ENCODE results near the gene MAVS. TPM values are rescaled to one million over a fixed set of nuclear protein-coding genes. Genes with fewer than 3 reads are reported as not detected.

Gene MAVS
- total and polyA plus RNA-seq, 2 experiments from 2014 or later, result 15.6 to 24.7 TPM

DNA sequence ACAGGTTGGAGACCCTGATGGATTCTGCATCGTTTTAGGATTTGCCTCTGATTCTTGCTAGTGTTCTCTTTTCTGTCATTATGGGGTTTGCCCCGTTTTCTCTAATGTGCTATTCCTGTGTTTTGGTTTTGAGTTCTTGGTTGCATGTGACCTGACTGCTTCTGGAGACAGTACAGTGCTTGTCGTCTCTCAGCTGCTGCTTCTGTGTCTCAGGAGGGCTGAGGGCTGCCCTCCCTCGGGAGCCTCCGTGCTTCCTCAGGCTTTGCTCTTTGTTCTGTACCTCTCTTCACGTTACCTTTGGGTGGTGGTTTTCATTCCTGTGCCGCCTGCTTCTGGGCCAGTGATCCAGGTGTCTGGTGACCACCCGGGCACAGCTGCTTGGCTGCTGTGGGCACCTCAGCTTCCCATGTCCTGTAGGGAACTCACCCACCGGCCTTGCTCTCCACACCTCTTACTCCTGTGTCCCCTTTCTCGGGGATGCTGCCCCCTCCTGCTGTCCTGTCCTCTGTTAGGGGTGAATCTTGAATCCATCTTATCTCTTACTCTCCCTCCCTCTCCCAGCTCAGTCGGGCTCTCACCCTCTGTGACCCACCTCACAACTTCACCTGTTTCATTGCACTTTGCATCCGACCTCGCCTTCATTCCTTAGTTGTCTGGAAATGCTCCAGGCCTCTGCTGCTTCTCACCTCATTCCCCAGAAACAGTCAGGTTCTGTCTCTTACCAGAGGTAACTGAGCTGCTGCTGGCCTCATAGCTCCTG is 75.8 kb downstream of the MAVS start:
- TF ChIP-seq, protein P1, sequence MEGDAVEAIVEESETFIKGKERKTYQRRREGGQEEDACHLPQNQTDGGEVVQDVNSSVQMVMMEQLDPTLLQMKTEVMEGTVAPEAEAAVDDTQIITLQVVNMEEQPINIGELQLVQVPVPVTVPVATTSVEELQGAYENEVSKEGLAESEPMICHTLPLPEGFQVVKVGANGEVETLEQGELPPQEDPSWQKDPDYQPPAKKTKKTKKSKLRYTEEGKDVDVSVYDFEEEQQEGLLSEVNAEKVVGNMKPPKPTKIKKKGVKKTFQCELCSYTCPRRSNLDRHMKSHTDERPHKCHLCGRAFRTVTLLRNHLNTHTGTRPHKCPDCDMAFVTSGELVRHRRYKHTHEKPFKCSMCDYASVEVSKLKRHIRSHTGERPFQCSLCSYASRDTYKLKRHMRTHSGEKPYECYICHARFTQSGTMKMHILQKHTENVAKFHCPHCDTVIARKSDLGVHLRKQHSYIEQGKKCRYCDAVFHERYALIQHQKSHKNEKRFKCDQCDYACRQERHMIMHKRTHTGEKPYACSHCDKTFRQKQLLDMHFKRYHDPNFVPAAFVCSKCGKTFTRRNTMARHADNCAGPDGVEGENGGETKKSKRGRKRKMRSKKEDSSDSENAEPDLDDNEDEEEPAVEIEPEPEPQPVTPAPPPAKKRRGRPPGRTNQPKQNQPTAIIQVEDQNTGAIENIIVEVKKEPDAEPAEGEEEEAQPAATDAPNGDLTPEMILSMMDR (IDR thresholded peaks at IDR 0.05; ENCODE audit: poor library complexity), result no peak
- no peak for TF ChIP-seq EZH2phosphoT487 (IDR thresholded peaks at IDR 0.05; ENCODE audit: low read depth, severe bottlenecking, unreplicated experiment)
- TF ChIP-seq EZH2 (IDR thresholded peaks at IDR 0.05; ENCODE audit: borderline replicate concordance), result no peak
- H3K36me3 ChIP-seq (replicated peaks; ENCODE audit: insufficient read depth, low read depth), result no peaks in the 10 kb centered on the region
- no peaks in the 10 kb centered on the region for H3K27me3 ChIP-seq
- peaks cover 33% of the 10 kb centered on the region for H4K20me1 ChIP-seq (ENCODE audit: insufficient read depth, poor library complexity, severe bottlenecking)
- peak overlapping the region; percentile 28 for H3K27ac ChIP-seq
- no peak overlapping the region for H2AFZ ChIP-seq
- peaks cover 45% of the 10 kb centered on the region for H3K79me2 ChIP-seq
- no peaks in the 10 kb centered on the region for H3K9me3 ChIP-seq (ENCODE audit: low read depth)
- no peaks in the 10 kb centered on the region for H3K9me2 ChIP-seq (replicated peaks; ENCODE audit: insufficient read depth)
- no peak for DNase-seq (ENCODE audit: low spot score)
- no peak overlapping the region for H3K4me3 ChIP-seq
- H3K4me2 ChIP-seq, result no peak overlapping the region
- 82% methylated on average over 13 of the region's 13 CpGs for WGBS (ENCODE audit: low lambda C conversion rate, missing lambda C conversion rate)
- peaks cover 8% of the 10 kb centered on the region for H3K4me1 ChIP-seq (ENCODE audit: insufficient read depth)

DNA sequence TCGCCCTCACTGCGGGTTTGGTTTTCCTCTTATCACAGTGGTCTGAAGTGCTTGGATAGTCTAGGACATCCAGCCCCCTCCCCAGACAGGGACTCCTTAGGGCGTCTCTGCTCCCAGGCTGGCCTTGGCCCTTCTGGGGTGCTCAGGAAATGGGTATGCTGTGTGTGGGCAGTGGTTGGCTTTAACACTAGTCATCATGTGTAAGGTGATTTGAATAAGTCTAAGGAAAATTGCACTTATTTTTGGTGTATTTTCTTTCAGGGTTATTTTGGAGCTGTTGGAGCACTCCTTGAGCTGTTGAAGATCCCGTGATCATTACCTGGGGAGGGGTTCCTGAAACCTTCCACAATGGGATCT is 76.3 kb downstream of the MAVS start:
- Histone ChIP-seq H4K20me1 (ENCODE audit: insufficient read depth, poor library complexity, severe bottlenecking) (peaks cover 29% of the 10 kb centered on the region), H3K9me2 (replicated peaks; ENCODE audit: insufficient read depth) (no peaks in the 10 kb centered on the region), H3K9me3 (ENCODE audit: low read depth) (no peaks in the 10 kb centered on the region), H3K4me1 (ENCODE audit: insufficient read depth) (peaks cover 8% of the 10 kb centered on the region), H2AFZ (no peak overlapping the region), H3K79me2 (peaks cover 41% of the 10 kb centered on the region), H3K27ac (peak overlapping the region; percentile 28), H3K36me3 (replicated peaks; ENCODE audit: insufficient read depth, low read depth) (no peaks in the 10 kb centered on the region), H3K4me2 (no peak overlapping the region), H3K27me3 (no peaks in the 10 kb centered on the region), H3K4me3 (no peak overlapping the region)
- no peak for TF ChIP-seq EZH2phosphoT487 (IDR thresholded peaks at IDR 0.05; ENCODE audit: low read depth, severe bottlenecking, unreplicated experiment)
- no peak for TF ChIP-seq EZH2 (IDR thresholded peaks at IDR 0.05; ENCODE audit: borderline replicate concordance)
- TF ChIP-seq, protein P1 (IDR thresholded peaks at IDR 0.05; ENCODE audit: poor library complexity), result no peak
- 93% methylated on average over 4 of the region's 4 CpGs for WGBS (ENCODE audit: low lambda C conversion rate, missing lambda C conversion rate)
- DNase-seq (ENCODE audit: low spot score), result no peak

DNA sequence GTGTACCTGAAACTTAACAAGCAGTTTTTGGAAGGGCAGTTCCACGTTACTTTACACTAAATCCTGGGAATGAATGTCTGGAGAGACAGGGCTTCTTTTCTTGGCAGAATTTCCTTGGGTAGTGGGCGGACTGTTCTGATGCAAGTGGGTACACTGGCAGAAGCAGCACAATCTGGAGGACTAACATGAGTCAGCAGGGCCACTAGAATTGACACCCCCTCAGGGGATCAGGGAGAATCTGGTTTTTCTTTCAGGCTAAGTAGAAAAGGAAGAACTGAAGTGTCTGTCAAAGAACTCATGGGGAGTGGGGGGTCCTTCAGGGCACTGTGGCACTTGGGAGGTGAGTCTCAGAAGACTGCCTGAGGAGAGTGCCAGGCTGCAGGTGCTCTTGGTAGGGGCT is 77.2 kb downstream of the MAVS start:
- Histone ChIP-seq H3K9me2 (replicated peaks; ENCODE audit: insufficient read depth) (no peaks in the 10 kb centered on the region), H3K79me2 (peaks cover 32% of the 10 kb centered on the region), H3K4me2 (no peak overlapping the region), H4K20me1 (ENCODE audit: insufficient read depth, poor library complexity, severe bottlenecking) (peaks cover 21% of the 10 kb centered on the region), H3K27me3 (no peaks in the 10 kb centered on the region), H2AFZ (no peak overlapping the region), H3K27ac (no peak overlapping the region), H3K9me3 (ENCODE audit: low read depth) (no peaks in the 10 kb centered on the region), H3K36me3 (replicated peaks; ENCODE audit: insufficient read depth, low read depth) (no peaks in the 10 kb centered on the region), H3K4me1 (ENCODE audit: insufficient read depth) (peaks cover 8% of the 10 kb centered on the region), H3K4me3 (no peak overlapping the region)
- TF ChIP-seq EZH2phosphoT487 (IDR thresholded peaks at IDR 0.05; ENCODE audit: low read depth, severe bottlenecking, unreplicated experiment) (no peak), EZH2 (IDR thresholded peaks at IDR 0.05; ENCODE audit: borderline replicate concordance) (no peak)
- TF ChIP-seq, protein P1 (IDR thresholded peaks at IDR 0.05; ENCODE audit: poor library complexity), result no peak
- WGBS (ENCODE audit: low lambda C conversion rate, missing lambda C conversion rate), result 91% methylated on average over 2 of the region's 2 CpGs
- no peak for DNase-seq (ENCODE audit: low spot score)

All from hepatocyte (in vitro differentiated cells).